Naive thymus-derived CD4-positive, alpha-beta T cell (primary cell): ENCODE measurements around the gene CPNE1. TPM values are rescaled to one million over a fixed set of nuclear protein-coding genes. Genes with fewer than 3 reads are reported as not detected.

Source experiments
- ATAC-seq: fragments of 150-1000 bp; cut with Tn5 transposase; 2 replicates; pipeline ENCODE4 v1.10.0; 2021; ENCODE audit warnings: mild to moderate bottlenecking, moderate library complexity
- CTCF ChIA-PET: fragments of 350-600 bp; sonication (Branson Sonifier 250); formaldehyde crosslinking; loops from one replicate; lab custom pipeline; 2021; ENCODE audit warnings: antibody characterized with exemption; lab: Charles Lee
- POLR2A ChIA-PET: fragments of 350-600 bp; sonication (Branson Sonifier 250); formaldehyde crosslinking; loops from one replicate; lab custom pipeline; 2021; ENCODE audit warnings: antibody characterized with exemption, inconsistent platforms; lab: Charles Lee
- DNase-seq, 9 donors: peaks; one replicate each; pipeline versions ENCODE4 v3.0.0 to v3.0.0-alpha.2; 2020 to 2022; ENCODE audit warnings: mixed read lengths in 1 of 9
- H3K27ac ChIP-seq: one replicate; pipeline ENCODE4 v1.7.0; 2013; ENCODE audit warnings: mild to moderate bottlenecking, low read depth, low read length, moderate library complexity
- H3K27me3 ChIP-seq, 2 donors: one replicate each; pipeline ENCODE4 v1.7.0; 2013; ENCODE audit warnings: low read length in 2 of 2, mild to moderate bottlenecking in 2 of 2, moderate library complexity in 2 of 2; ENCODE audit not compliant: control insufficient read depth in 2 of 2, insufficient read depth in 2 of 2
- H3K36me3 ChIP-seq, 3 experiments: 1 replicate in 2 of 3; 2 replicates in 1 of 3; pipeline ENCODE4 v1.7.0; 2013; ENCODE audit warnings: low read length in 3 of 3, mild to moderate bottlenecking in 3 of 3, moderate library complexity in 1 of 3; ENCODE audit not compliant: insufficient read depth in 3 of 3, control insufficient read depth in 2 of 3
- H3K4me1 ChIP-seq, 2 donors: one replicate each; pipeline ENCODE4 v1.7.0; 2013; ENCODE audit warnings: low read length in 2 of 2, mild to moderate bottlenecking in 2 of 2, moderate library complexity in 1 of 2; ENCODE audit not compliant: control insufficient read depth in 2 of 2, insufficient read depth in 2 of 2
- H3K4me3 ChIP-seq: 2 replicates; pipeline ENCODE4 v1.7.0; 2013; ENCODE audit warnings: mild to moderate bottlenecking, low read length
- H3K9me3 ChIP-seq, 3 experiments: 1 replicate in 2 of 3; 2 replicates in 1 of 3; pipeline ENCODE4 v1.7.0; 2013; ENCODE audit warnings: low read length in 3 of 3; ENCODE audit not compliant: control insufficient read depth in 2 of 3
- H3K27ac Mint-ChIP-seq, 9 donors: one replicate each; pipeline ENCODE4 v1.8.0; 2020 to 2022; ENCODE audit warnings: mixed read lengths in 9 of 9, mild to moderate bottlenecking in 8 of 9, moderate library complexity in 5 of 9, inconsistent platforms in 2 of 9
- H3K27me3 Mint-ChIP-seq, 5 donors: one replicate each; pipeline ENCODE4 v1.8.0; 2021 to 2022; ENCODE audit warnings: mixed read lengths in 5 of 5, mild to moderate bottlenecking in 1 of 5
- H3K36me3 Mint-ChIP-seq, 5 donors: one replicate each; pipeline ENCODE4 v1.8.0; 2020 to 2022; ENCODE audit warnings: mixed read lengths in 5 of 5, mild to moderate bottlenecking in 3 of 5, inconsistent platforms in 1 of 5
- H3K4me1 Mint-ChIP-seq, 7 donors: one replicate each; pipeline ENCODE4 v1.8.0; 2020 to 2022; ENCODE audit warnings: mixed read lengths in 7 of 7, mild to moderate bottlenecking in 3 of 7, inconsistent platforms in 1 of 7
- H3K4me3 Mint-ChIP-seq, 10 donors: one replicate each; pipeline ENCODE4 v1.8.0; 2020 to 2022; ENCODE audit warnings: mild to moderate bottlenecking in 10 of 10, mixed read lengths in 10 of 10, moderate library complexity in 6 of 10, inconsistent platforms in 2 of 10
- H3K9me3 Mint-ChIP-seq, 11 donors: one replicate each; pipeline ENCODE4 v1.8.0; 2020 to 2022; ENCODE audit warnings: mixed read lengths in 11 of 11, mild to moderate bottlenecking in 4 of 11, inconsistent platforms in 1 of 11, moderate library complexity in 1 of 11
- intact Hi-C, 2 donors: fragments of 100-400 bp; cut with micrococcal nuclease; formaldehyde crosslinking; loops; one replicate each; pipeline ENCODE4 v1.15.1; 2023
- polyA plus RNA-seq, 2 donors: library from polyadenylated mRNA; unstranded; fragments of 300-500 nt; fragmentation: Illumina TruSeq; gene quantifications; one replicate each; pipeline ENCODE4 v1.2.3, GENCODE V29; 2021
- total RNA-seq, 6 experiments: library from RNA in 5 of 6; stranded (reverse) in 5 of 6; gene quantifications; 1 replicate in 5 of 6; 2 replicates in 1 of 6; pipeline ENCODE4 v1.2.3 and lab custom pipeline; 2021 to 2026

Gene CPNE1
- total and polyA plus RNA-seq, 7 experiments from 2014 or later = 250 to 378 (median 305) TPM

- H3K9me3 Mint-ChIP-seq = no peaks in the 10 kb centered on the region
- Histone ChIP-seq H3K27ac (no peak overlapping the region), H3K27me3 (no peaks in the 10 kb centered on the region), H3K4me1 (peaks cover 0 to 15% of the 10 kb centered on the region in 2 donors), H3K4me3 (no peak overlapping the region), H3K36me3 (peaks cover 0 to 2% (median 0%) of the 10 kb centered on the region in 3 experiments), H3K9me3 (no peaks in the 10 kb centered on the region)
- DNase-seq = no peak
- H3K27me3 Mint-ChIP-seq = no peaks in the 10 kb centered on the region
- intact Hi-C loops = no loop called here
- POLR2A ChIA-PET = interaction anchor here (0.7 kb wide), 2 partner anchors 21 to 140 kb away, joined by 4 read pairs; no protein-coding TSS in a partner anchor
- ATAC-seq = no peak
- CTCF ChIA-PET = no interaction called here
- H3K27ac Mint-ChIP-seq = peak overlapping the region in 5 of 9 donors; percentile 4 to 63 (median 16)
- H3K4me1 Mint-ChIP-seq = peaks cover 53 to 93% (median 87%) of the 10 kb centered on the region in 7 donors
- peaks cover 0 to 5% (median 0%) of the 10 kb centered on the region in 5 donors for H3K36me3 Mint-ChIP-seq
- peak overlapping the region in 1 of 10 donors; percentile 50 for H3K4me3 Mint-ChIP-seq
Measured at GRCh38 chr20:35643045-35643444, 21.7 kb downstream of the CPNE1 start.

- DNase-seq = no peak
- Mint-ChIP-seq H3K4me3 (peak overlapping the region in 1 of 10 donors; percentile 15), H3K27ac (peak overlapping the region in 6 of 9 donors; percentile 4 to 67 (median 22)), H3K27me3 (no peaks in the 10 kb centered on the region), H3K4me1 (peaks cover 54 to 97% (median 92%) of the 10 kb centered on the region in 7 donors), H3K36me3 (peaks cover 0 to 5% (median 0%) of the 10 kb centered on the region in 5 donors), H3K9me3 (no peaks in the 10 kb centered on the region)
- H3K27me3 ChIP-seq = no peaks in the 10 kb centered on the region
- no peak overlapping the region for H3K4me3 ChIP-seq
- peaks cover 0 to 2% (median 0%) of the 10 kb centered on the region in 3 experiments for H3K36me3 ChIP-seq
- ChIA-PET CTCF (no interaction called here), POLR2A (interaction anchor here (1.0 to 2.0 kb wide), 2 partner anchors 20 to 23 kb away, joined by 4 read pairs; partner anchors contain the start of genes CPNE1 and RBM12)
- intact Hi-C loops = no loop called here
- no peak overlapping the region for H3K27ac ChIP-seq
- no peak for ATAC-seq
- peaks cover 0 to 15% of the 10 kb centered on the region in 2 donors for H3K4me1 ChIP-seq
- H3K9me3 ChIP-seq = no peaks in the 10 kb centered on the region
Measured at GRCh38 chr20:35641743-35642142, 23.0 kb downstream of the CPNE1 start.

- H3K36me3 Mint-ChIP-seq = peaks cover 0 to 5% (median 0%) of the 10 kb centered on the region in 5 donors
- H3K9me3 Mint-ChIP-seq = no peaks in the 10 kb centered on the region
- H3K27me3 Mint-ChIP-seq = no peaks in the 10 kb centered on the region
- Histone ChIP-seq H3K4me1 (peaks cover 0 to 13% of the 10 kb centered on the region in 2 donors), H3K27me3 (no peaks in the 10 kb centered on the region), H3K36me3 (peaks cover 0 to 2% (median 0%) of the 10 kb centered on the region in 3 experiments), H3K27ac (no peak overlapping the region), H3K4me3 (no peak overlapping the region), H3K9me3 (no peaks in the 10 kb centered on the region)
- H3K27ac Mint-ChIP-seq = peak overlapping the region in 8 of 9 donors; percentile 14 to 79 (median 49)
- no peak for DNase-seq
- ATAC-seq = no peak
- intact Hi-C loops = no loop called here
- peaks cover 49 to 96% (median 92%) of the 10 kb centered on the region in 7 donors for H3K4me1 Mint-ChIP-seq
- ChIA-PET POLR2A (interaction anchor here (0.6 to 2.0 kb wide), 2 partner anchors 24 to 155 kb away, joined by 3 to 4 read pairs; partner anchors contain the start of genes CPNE1 and RBM12), CTCF (interaction anchor here (1.1 kb wide), 1 partner anchor 23 kb away, joined by 3 read pairs; no protein-coding TSS in a partner anchor)
- H3K4me3 Mint-ChIP-seq = peak overlapping the region in 1 of 10 donors; percentile 31
Measured at GRCh38 chr20:35640724-35641123, 24.0 kb downstream of the CPNE1 start.

- H3K27ac ChIP-seq = no peak overlapping the region
- Mint-ChIP-seq H3K27ac (peak overlapping the region in 3 of 9 donors; percentile 11 to 34 (median 32)), H3K36me3 (peaks cover 0 to 14% (median 3%) of the 10 kb centered on the region in 5 donors), H3K4me1 (peaks cover 40 to 90% (median 81%) of the 10 kb centered on the region in 7 donors), H3K27me3 (no peaks in the 10 kb centered on the region), H3K4me3 (no peak overlapping the region), H3K9me3 (no peaks in the 10 kb centered on the region)
- H3K9me3 ChIP-seq = no peaks in the 10 kb centered on the region
- DNase-seq = no peak
- H3K27me3 ChIP-seq = no peaks in the 10 kb centered on the region
- intact Hi-C loops = no loop called here
- peaks cover 0 to 12% of the 10 kb centered on the region in 2 donors for H3K4me1 ChIP-seq
- ChIA-PET CTCF (no interaction called here), POLR2A (interaction anchor here (0.6 kb wide), 1 partner anchor 47 kb away, joined by 3 read pairs; no protein-coding TSS in a partner anchor)
- peaks cover 0 to 2% (median 0%) of the 10 kb centered on the region in 3 experiments for H3K36me3 ChIP-seq
- no peak for ATAC-seq
- H3K4me3 ChIP-seq = no peak overlapping the region
Measured at GRCh38 chr20:35638751-35639150, 25.9 kb downstream of the CPNE1 start.

GRCh38 chr20:35637276-35637675 is 27.4 kb downstream of the CPNE1 start:
- Histone ChIP-seq H3K27me3 (no peaks in the 10 kb centered on the region), H3K9me3 (no peaks in the 10 kb centered on the region), H3K4me3 (no peak overlapping the region), H3K4me1 (peaks cover 0 to 12% of the 10 kb centered on the region in 2 donors), H3K27ac (no peak overlapping the region), H3K36me3 (peaks cover 0 to 6% (median 0%) of the 10 kb centered on the region in 3 experiments)
- no peak for ATAC-seq
- Mint-ChIP-seq H3K27me3 (no peaks in the 10 kb centered on the region), H3K27ac (peak overlapping the region in 8 of 9 donors; percentile 3 to 73 (median 44)), H3K4me1 (peaks cover 30 to 80% (median 71%) of the 10 kb centered on the region in 7 donors), H3K4me3 (no peak overlapping the region), H3K36me3 (peaks cover 0 to 13% (median 5%) of the 10 kb centered on the region in 5 donors), H3K9me3 (no peaks in the 10 kb centered on the region)
- DNase-seq = no peak
- intact Hi-C loops = no loop called here
- ChIA-PET POLR2A (interaction anchor here (0.6 to 0.7 kb wide), 2 partner anchors 21 to 104 kb away, joined by 3 to 8 read pairs; no protein-coding TSS in a partner anchor), CTCF (interaction anchor here (1.0 kb wide), 1 partner anchor 18 kb away, joined by 3 read pairs; no protein-coding TSS in a partner anchor)

- Mint-ChIP-seq H3K27me3 (no peaks in the 10 kb centered on the region), H3K36me3 (peaks cover 0 to 16% (median 5%) of the 10 kb centered on the region in 5 donors), H3K27ac (peak overlapping the region in 7 of 9 donors; percentile 22 to 80 (median 70)), H3K9me3 (no peaks in the 10 kb centered on the region), H3K4me1 (peaks cover 28 to 69% (median 59%) of the 10 kb centered on the region in 7 donors), H3K4me3 (no peak overlapping the region)
- POLR2A ChIA-PET = interaction anchor here (0.5 kb wide), 1 partner anchor 1183 kb away, joined by 3 read pairs; no protein-coding TSS in a partner anchor
- H3K4me1 ChIP-seq = peaks cover 0 to 12% of the 10 kb centered on the region in 2 donors
- no peak for DNase-seq
- H3K27ac ChIP-seq = no peak overlapping the region
- no peaks in the 10 kb centered on the region for H3K9me3 ChIP-seq
- H3K36me3 ChIP-seq = peaks cover 4 to 18% (median 5%) of the 10 kb centered on the region in 3 experiments
- no peaks in the 10 kb centered on the region for H3K27me3 ChIP-seq
- CTCF ChIA-PET = no interaction called here
- no peak for ATAC-seq
- no peak overlapping the region for H3K4me3 ChIP-seq
- intact Hi-C loops = no loop called here
Measured at GRCh38 chr20:35636095-35636494, 28.6 kb downstream of the CPNE1 start.
